Body of pancreas (tissue), 4 donors: ENCODE measurements around the gene MAGI3. TPM values are rescaled to one million over a fixed set of nuclear protein-coding genes. Genes with fewer than 3 reads are reported as not detected.

ENCODE experiments used
- ATAC-seq: fragments of 150-250 bp; one replicate; pipeline ENCODE4 v1.9.1; 2016
- DNase-seq, 4 donors: peaks; one replicate each; pipeline ENCODE4 v3.0.0-alpha.2; 2019
- H3K27ac ChIP-seq, 4 donors: fragments of 200-600 bp; sonication (generic); 1 replicate in 3 of 4; 2 replicates in 1 of 4; pipeline versions ENCODE4 v1.5.1 to v1.6.1; 2016 to 2019; ENCODE audit warnings: mild to moderate bottlenecking in 1 of 4, mixed read lengths in 1 of 4, moderate library complexity in 1 of 4
- H3K27me3 ChIP-seq, 2 donors: fragments of 200-600 bp; sonication (generic); one replicate each; pipeline ENCODE4 v1.6.0; 2016; ENCODE audit warnings: mild to moderate bottlenecking in 1 of 2
- H3K36me3 ChIP-seq, 2 donors: fragments of 200-600 bp; sonication (generic); replicated peaks in 1 of 2; 2 replicates each; pipeline ENCODE4 v1.5.1; 2016; ENCODE audit warnings: low read depth in 2 of 2; ENCODE audit not compliant: insufficient read depth in 1 of 2
- H3K4me1 ChIP-seq: fragments of 200-600 bp; sonication (generic); one replicate; pipeline ENCODE4 v1.6.0; 2016
- H3K4me3 ChIP-seq, 2 donors: fragments of 200-600 bp; sonication (generic); 1 replicate in 1 of 2; 2 replicates in 1 of 2; pipeline ENCODE4 v1.5.1; 2016 to 2019
- H3K9me3 ChIP-seq, 3 donors: fragments of 200-600 bp; sonication (generic); 1 replicate in 2 of 3; 2 replicates in 1 of 3; pipeline ENCODE4 v1.5.1; 2016
- POLR2A ChIP-seq, 3 donors: fragments of 450-650 bp; IDR thresholded peaks; one replicate each; pipeline ENCODE4 v1.6.1; 2016; ENCODE audit warnings: antibody characterized with exemption in 3 of 3, mild to moderate bottlenecking in 2 of 3
- WGBS, 2 donors: methylation state at CpG; one replicate each; pipeline ENCODE4 v1.1.5; 2017; 5-methylcytosine and 5-hydroxymethylcytosine counted together
- intact Hi-C: fragments of 100-400 bp; cut with DNase I; formaldehyde crosslinking; loops from one replicate; pipeline ENCODE4 v1.15.1; 2023
- total RNA-seq, 2 donors: library from RNA; depleted of rRNA; stranded (reverse); fragments of >200 nt; gene quantifications; one replicate each; pipeline ENCODE4 v1.1.0, GENCODE V29; 2016
- TF ChIP-seq, protein P1 (sequence below), 7 experiments: fragments of 450-650 bp in 4 of 7; fragments of 200-600 bp in 3 of 7; sonication (generic) in 3 of 7; IDR thresholded peaks; one replicate each; pipeline ENCODE4 v1.5.1; 2016 to 2019; ENCODE audit warnings: antibody characterized with exemption in 7 of 7

MAGI3 gene
- total RNA-seq, 2 donors from 2014 or later = 38.4 to 75.8 TPM

DNA sequence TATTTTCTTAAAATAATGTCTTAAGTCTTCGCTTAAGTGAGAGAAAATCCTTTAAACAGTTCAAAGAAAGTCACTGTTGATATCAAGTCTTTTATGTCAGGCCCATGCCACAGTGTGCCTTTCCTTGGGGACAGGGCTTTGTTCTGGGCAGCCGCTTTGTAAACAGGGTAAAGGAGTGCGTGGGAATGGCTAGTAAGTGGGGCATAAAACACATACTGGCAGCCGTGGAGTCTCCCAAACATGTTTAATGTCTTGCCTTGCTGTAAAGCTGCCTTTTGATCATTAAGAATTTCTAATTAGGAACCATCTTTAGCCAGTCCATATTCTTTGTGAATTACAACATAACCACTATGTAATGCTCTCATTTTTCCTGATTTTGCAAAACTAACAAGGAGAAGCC is 269.2 kb downstream of the MAGI3 start:
- DNase-seq (no peak), ATAC-seq (no peak)
- TF ChIP-seq POLR2A (IDR thresholded peaks at IDR 0.05) = no peak
- TF ChIP-seq, protein P1, sequence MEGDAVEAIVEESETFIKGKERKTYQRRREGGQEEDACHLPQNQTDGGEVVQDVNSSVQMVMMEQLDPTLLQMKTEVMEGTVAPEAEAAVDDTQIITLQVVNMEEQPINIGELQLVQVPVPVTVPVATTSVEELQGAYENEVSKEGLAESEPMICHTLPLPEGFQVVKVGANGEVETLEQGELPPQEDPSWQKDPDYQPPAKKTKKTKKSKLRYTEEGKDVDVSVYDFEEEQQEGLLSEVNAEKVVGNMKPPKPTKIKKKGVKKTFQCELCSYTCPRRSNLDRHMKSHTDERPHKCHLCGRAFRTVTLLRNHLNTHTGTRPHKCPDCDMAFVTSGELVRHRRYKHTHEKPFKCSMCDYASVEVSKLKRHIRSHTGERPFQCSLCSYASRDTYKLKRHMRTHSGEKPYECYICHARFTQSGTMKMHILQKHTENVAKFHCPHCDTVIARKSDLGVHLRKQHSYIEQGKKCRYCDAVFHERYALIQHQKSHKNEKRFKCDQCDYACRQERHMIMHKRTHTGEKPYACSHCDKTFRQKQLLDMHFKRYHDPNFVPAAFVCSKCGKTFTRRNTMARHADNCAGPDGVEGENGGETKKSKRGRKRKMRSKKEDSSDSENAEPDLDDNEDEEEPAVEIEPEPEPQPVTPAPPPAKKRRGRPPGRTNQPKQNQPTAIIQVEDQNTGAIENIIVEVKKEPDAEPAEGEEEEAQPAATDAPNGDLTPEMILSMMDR (IDR thresholded peaks at IDR 0.05) = no peak
- intact Hi-C loops = no loop called here
- 90 to 97% methylated on average over 4 of the region's 4 CpGs for WGBS, 2 donors
- Histone ChIP-seq H3K27ac (no peak overlapping the region), H3K36me3 (peaks cover 0 to 1% of the 10 kb centered on the region in 2 donors), H3K4me3 (no peak overlapping the region), H3K4me1 (peaks cover 15% of the 10 kb centered on the region), H3K27me3 (no peaks in the 10 kb centered on the region), H3K9me3 (no peaks in the 10 kb centered on the region)

DNA sequence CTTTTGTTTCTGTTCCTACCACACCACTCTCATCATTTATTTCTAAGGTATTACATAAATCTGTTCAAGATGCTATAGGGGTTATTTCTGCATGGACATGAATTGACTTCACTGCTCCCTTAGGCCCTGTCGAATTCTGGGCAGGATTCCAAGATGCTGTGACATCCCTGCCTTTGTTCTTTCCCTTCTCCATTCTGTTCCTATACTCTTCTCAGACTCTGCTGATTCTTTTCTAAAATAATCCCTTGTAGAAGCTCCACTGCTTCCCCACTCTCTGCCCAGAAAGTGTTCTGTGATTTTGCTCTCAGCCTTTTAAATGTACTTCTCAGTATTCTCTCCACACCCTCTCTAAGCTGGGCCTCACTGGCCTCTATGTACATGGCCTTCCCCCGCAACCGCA is 269.8 kb downstream of the MAGI3 start:
- Histone ChIP-seq H3K4me1 (peaks cover 15% of the 10 kb centered on the region), H3K36me3 (peaks cover 0 to 1% of the 10 kb centered on the region in 2 donors), H3K4me3 (no peak overlapping the region), H3K27me3 (no peaks in the 10 kb centered on the region), H3K27ac (no peak overlapping the region), H3K9me3 (no peaks in the 10 kb centered on the region)
- intact Hi-C loops = no loop called here
- TF ChIP-seq, protein P1 (IDR thresholded peaks at IDR 0.05) = no peak
- TF ChIP-seq POLR2A (IDR thresholded peaks at IDR 0.05) = no peak
- WGBS, 2 donors = 65 to 67% methylated on average over 3 of the region's 3 CpGs
- no peak for ATAC-seq
- DNase-seq = no peak

DNA sequence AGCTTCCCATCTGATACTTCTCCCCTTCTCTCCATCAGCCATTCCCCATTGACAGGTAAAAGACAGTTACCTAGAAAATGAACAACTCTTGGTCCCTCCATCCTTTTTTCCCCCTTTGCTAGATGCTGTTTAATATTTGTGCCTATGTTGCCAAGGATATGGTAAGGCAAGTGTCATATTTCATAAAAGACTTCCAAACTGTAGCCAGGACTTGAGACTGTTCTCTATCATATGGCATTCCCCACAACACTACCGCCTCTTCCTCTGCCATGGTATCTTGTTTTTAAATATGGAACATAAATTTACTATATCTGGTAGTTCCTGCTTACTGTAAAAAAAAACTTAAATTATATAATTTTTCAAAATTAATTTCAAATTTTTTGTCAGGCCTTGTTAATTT is 271.8 kb downstream of the MAGI3 start:
- no peak overlapping the region for H3K27ac ChIP-seq
- WGBS, 2 donors = 89 to 97% methylated on average over 1 of the region's 1 CpG

DNA sequence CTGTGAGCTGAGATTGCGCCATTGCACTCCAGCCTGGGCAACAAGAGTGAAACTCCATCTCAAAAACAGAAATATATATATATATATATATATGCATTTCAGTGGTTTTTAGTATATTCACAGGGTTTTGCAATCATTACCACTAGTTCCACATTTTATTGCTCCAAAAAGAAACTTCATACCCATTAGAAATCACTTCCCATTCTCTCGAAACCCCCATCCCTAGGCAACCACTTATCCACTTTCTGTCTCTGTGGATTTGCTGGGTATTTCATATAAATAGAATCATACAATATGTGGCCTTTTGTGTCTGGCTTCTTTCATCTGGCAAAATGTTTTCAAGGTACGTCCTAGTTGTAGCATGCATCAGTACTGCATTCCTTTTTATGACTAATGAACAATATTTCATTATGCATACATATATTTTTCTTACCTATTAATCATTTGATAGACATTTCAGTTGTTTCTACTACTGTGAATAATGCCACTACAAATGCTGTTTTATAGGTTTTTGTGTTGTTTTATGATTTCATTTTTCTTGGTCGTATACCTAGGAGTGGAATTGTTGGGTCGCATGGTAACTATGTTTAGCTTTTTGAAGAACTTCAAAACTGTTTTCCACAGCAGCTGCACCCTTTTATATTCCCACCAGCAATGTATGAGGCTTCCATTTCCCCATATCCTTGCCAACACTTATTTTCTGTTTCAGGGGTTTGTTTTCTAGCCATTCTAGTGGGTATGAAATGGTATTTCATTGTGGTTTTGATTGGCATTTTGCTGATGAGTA is 273.0 kb downstream of the MAGI3 start:
- no peak overlapping the region for H3K27ac ChIP-seq
- DNase-seq = no peak
- H3K9me3 ChIP-seq = no peaks in the 10 kb centered on the region
- 77 to 91% methylated on average over 5 of the region's 5 CpGs for WGBS, 2 donors
- H3K4me3 ChIP-seq = no peak overlapping the region
- intact Hi-C loops = no loop called here
- TF ChIP-seq, protein P1 (IDR thresholded peaks at IDR 0.05) = no peak
- no peak for TF ChIP-seq POLR2A (IDR thresholded peaks at IDR 0.05)
- ATAC-seq = no peak
- H3K27me3 ChIP-seq = no peaks in the 10 kb centered on the region
- H3K4me1 ChIP-seq = no peaks in the 10 kb centered on the region
- peaks cover 0 to 1% of the 10 kb centered on the region in 2 donors for H3K36me3 ChIP-seq

More for the DNA sequence above, 271.8 kb downstream of the MAGI3 start:
- peaks cover 0 to 1% of the 10 kb centered on the region in 2 donors for H3K36me3 ChIP-seq
- H3K27me3 ChIP-seq = no peaks in the 10 kb centered on the region
- H3K9me3 ChIP-seq = no peaks in the 10 kb centered on the region
- H3K4me3 ChIP-seq = no peak overlapping the region
- TF ChIP-seq, protein P1 (IDR thresholded peaks at IDR 0.05) = no peak
- TF ChIP-seq POLR2A (IDR thresholded peaks at IDR 0.05) = no peak
- intact Hi-C loops = no loop called here
- DNase-seq (no peak), ATAC-seq (no peak)
- H3K4me1 ChIP-seq = peaks cover 10% of the 10 kb centered on the region

DNA sequence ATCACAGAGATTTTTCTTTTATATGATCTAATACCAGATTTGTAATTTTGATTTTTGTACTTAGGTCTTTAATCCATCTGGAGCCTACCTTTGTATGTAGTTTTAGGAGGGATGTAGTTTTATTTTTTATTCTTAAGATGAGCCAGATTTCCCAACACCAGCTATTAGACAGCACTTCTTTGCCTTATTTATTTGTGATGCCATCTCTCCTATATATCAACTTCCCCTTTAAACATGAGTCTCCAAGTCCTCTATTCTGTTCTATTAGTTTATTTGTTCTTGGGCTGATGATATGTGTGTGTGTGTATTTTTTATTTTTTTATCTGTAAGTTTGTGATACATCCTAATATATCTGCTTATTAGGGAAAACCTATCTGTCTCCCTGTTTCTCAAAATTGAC is 274.8 kb downstream of the MAGI3 start:
- H3K27ac ChIP-seq = no peak overlapping the region
- H3K4me3 ChIP-seq = no peak overlapping the region
- no peak for DNase-seq
- H3K9me3 ChIP-seq = no peaks in the 10 kb centered on the region
- H3K27me3 ChIP-seq = no peaks in the 10 kb centered on the region
- no peaks in the 10 kb centered on the region for H3K36me3 ChIP-seq
- no peaks in the 10 kb centered on the region for H3K4me1 ChIP-seq
- TF ChIP-seq, protein P1 (IDR thresholded peaks at IDR 0.05) = no peak
- TF ChIP-seq POLR2A (IDR thresholded peaks at IDR 0.05) = no peak
- intact Hi-C loops = no loop called here
- no peak for ATAC-seq
